K562 (cell line): ENCODE results near the gene RRAS. TPM values are rescaled to one million over a fixed set of nuclear protein-coding genes. Genes with fewer than 3 reads are reported as not detected.
A peak's percentile ranks its signal among the peaks of the same experiment; 100 is the strongest.

Experiments used
- CAMTA2 ChIP-seq: fragments of 250-450 bp; sonication (Bioruptor Pico); conservative IDR thresholded peaks from 2 replicates; pipeline ENCODE4 v1.5.1; 2022
- DMBX1 ChIP-seq: fragments of 250-450 bp; sonication (Bioruptor Pico); IDR thresholded peaks from 2 replicates; pipeline ENCODE4 v1.8.0; 2022; ENCODE audit warnings: inconsistent platforms, mild to moderate bottlenecking, moderate library complexity, borderline replicate concordance
- FOXA1 ChIP-seq: fragments of 450-650 bp; IDR thresholded peaks from 2 replicates; pipeline ENCODE4 v1.6.1; 2016; ENCODE audit warnings: mild to moderate bottlenecking, borderline replicate concordance
- GABPA ChIP-seq: fragments of 200-800 bp; sonication (Bioruptor generic); conservative IDR thresholded peaks from 2 replicates; pipeline ENCODE4 v1.6.1; 2016; ENCODE audit warnings: low read depth, missing genetic modification characterization, missing compliant biosample characterization
- GABPB1 ChIP-seq: sonication (generic); formaldehyde crosslinking; IDR thresholded peaks from 2 replicates; pipeline ENCODE4 v1.8.0; 2022; ENCODE audit warnings: mild to moderate bottlenecking, missing genetic modification reagents
- HDAC1 ChIP-seq, 2 experiments: fragments of 450-650 bp; IDR thresholded peaks; 2 replicates each; pipeline ENCODE4 v1.6.1; 2016 to 2017; ENCODE audit warnings: inconsistent platforms in 1 of 2, mild to moderate bottlenecking in 1 of 2, moderate library complexity in 1 of 2
- KDM1A ChIP-seq, 2 experiments: fragments of 450-650 bp; IDR thresholded peaks; 2 replicates each; pipeline ENCODE4 v1.6.1; 2016; ENCODE audit warnings: mild to moderate bottlenecking in 2 of 2
- NFYB ChIP-seq: IDR thresholded peaks from 2 replicates; pipeline ENCODE4 v1.6.1; 2011; ENCODE audit warnings: mild to moderate bottlenecking, moderate library complexity; ENCODE audit not compliant: insufficient read length; ENCODE audit errors: extremely low read depth
- NR2C2 ChIP-seq, 2 experiments: fragments of 200-800 bp in 1 of 2; sonication (Bioruptor generic) in 1 of 2; sonication (generic) in 1 of 2; formaldehyde crosslinking in 1 of 2; IDR thresholded peaks; 2 replicates each; pipeline versions ENCODE4 v1.6.1 to v1.8.0; 2016 to 2022; ENCODE audit warnings: mild to moderate bottlenecking in 1 of 2, missing compliant biosample characterization in 1 of 2, missing genetic modification characterization in 1 of 2, missing genetic modification reagents in 1 of 2
- POLR2AphosphoS5 ChIP-seq: IDR thresholded peaks from 2 replicates; pipeline ENCODE4 v1.6.1; 2011; ENCODE audit warnings: mild to moderate bottlenecking, low read depth, low read length, moderate library complexity; ENCODE audit not compliant: control insufficient read depth, insufficient read depth
- RBM25 ChIP-seq: fragments of 200-400 bp; formaldehyde crosslinking; IDR thresholded peaks from 2 replicates; pipeline ENCODE4 v1.6.1; 2018; ENCODE audit warnings: low read length, low read depth, moderate library complexity; ENCODE audit not compliant: severe bottlenecking
- polyA plus RNA-seq, 8 experiments: library from polyadenylated mRNA; depleted of rRNA in 4 of 8; stranded (reverse) in 5 of 8; unstranded in 3 of 8; fragments of >200 nt; fragmentation: Nextera tagmentation in 2 of 8; fragmentation: Illumina TruSeq in 1 of 8; extraction: Ambion mirVana in 2 of 8; extraction: Trizol in 1 of 8; gene quantifications; 2 replicates each; pipeline versions ENCODE4 v1.2.1 to v1.2.3, GENCODE V29; 2011 to 2014; ENCODE audit warnings: inconsistent platforms in 1 of 8, missing spikeins in 1 of 8
- total RNA-seq, 7 experiments: library from RNA; depleted of rRNA in 6 of 7; stranded (reverse); fragments of >200 nt in 6 of 7; fragmentation: Illumina TruSeq in 2 of 7; extraction: Trizol in 2 of 7; gene quantifications; 2 replicates each; pipeline versions ENCODE4 v1.2.1 to v1.2.3, GENCODE V29; 2011 to 2021; ENCODE audit warnings: low replicate concordance in 1 of 7
- TF ChIP-seq, protein P1 (sequence below): fragments of 250-450 bp; sonication (Bioruptor Pico); IDR thresholded peaks from 2 replicates; pipeline ENCODE4 v1.4.0; 2020; ENCODE audit warnings: mild to moderate bottlenecking
- TF ChIP-seq, protein P2 (sequence below): fragments of 450-650 bp; IDR thresholded peaks from 2 replicates; pipeline ENCODE4 v1.7.0; 2016; ENCODE audit warnings: borderline replicate concordance
- TF ChIP-seq, protein P3 (sequence below): fragments of 200-800 bp; sonication (Bioruptor generic); IDR thresholded peaks from 2 replicates; pipeline ENCODE4 v1.6.1; 2017; ENCODE audit warnings: missing genetic modification characterization, missing compliant biosample characterization

RRAS gene
- total and polyA plus RNA-seq, 9 of the 15 experiments (the other 6 are each of a cell fraction or from before 2014, with no cell fraction given): 0.70 to 17.3 (median 8.2) TPM

DNA sequence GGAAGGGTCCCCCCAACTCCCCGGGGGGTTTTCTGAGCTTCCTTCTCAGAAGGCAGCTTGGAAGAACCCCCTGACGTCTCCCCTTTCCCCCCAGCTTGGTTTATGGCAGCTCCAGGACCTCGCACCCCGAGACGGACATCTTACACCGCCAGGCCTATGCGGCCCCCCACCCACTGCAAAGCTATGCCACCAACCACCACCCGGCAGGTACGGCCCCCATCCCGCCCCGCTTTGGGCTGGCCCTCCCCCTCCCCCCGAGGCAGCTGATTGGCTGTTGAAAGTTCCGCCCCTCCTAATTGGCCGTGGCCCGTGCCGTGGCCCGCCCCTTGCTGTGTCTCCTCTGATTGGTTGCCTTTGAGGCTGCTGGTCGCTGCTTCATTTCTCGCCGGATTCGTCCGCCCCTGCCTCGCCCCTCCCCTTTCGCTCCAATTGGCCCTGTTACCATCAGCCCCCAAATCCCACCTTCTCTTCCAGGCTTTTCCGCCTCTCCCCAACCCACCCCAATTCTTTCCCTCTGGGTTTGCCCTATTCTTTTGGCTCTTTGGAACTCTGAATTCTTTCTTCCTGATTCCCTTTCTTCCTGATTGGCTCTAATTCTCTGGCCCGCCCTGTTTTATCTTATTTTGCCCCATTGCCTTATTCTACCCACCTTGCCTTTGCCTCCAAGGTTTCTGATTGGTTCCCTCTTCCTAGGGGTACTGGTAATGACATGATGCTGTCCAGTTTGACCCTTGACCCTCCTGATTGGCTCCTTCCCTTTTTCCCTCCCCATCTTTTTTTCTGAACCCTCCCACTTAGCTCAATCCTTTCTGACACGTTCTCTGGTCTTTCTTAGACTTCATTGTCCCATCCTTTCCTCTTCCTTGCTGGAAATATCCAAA, 46.5 kb downstream of the RRAS start (continued):
- peak in 1 of 2 experiments; percentile 91; a peak in 2 of 4 replicates for TF ChIP-seq KDM1A (IDR thresholded peaks at IDR 0.05)
- TF ChIP-seq, protein P1, sequence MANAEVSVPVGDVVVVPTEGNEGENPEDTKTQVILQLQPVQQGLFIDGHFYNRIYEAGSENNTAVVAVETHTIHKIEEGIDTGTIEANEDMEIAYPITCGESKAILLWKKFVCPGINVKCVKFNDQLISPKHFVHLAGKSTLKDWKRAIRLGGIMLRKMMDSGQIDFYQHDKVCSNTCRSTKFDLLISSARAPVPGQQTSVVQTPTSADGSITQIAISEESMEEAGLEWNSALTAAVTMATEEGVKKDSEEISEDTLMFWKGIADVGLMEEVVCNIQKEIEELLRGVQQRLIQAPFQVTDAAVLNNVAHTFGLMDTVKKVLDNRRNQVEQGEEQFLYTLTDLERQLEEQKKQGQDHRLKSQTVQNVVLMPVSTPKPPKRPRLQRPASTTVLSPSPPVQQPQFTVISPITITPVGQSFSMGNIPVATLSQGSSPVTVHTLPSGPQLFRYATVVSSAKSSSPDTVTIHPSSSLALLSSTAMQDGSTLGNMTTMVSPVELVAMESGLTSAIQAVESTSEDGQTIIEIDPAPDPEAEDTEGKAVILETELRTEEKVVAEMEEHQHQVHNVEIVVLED (CRISPR knock-in tag): no peak
- TF ChIP-seq FOXA1: no peak
- TF ChIP-seq, protein P2, sequence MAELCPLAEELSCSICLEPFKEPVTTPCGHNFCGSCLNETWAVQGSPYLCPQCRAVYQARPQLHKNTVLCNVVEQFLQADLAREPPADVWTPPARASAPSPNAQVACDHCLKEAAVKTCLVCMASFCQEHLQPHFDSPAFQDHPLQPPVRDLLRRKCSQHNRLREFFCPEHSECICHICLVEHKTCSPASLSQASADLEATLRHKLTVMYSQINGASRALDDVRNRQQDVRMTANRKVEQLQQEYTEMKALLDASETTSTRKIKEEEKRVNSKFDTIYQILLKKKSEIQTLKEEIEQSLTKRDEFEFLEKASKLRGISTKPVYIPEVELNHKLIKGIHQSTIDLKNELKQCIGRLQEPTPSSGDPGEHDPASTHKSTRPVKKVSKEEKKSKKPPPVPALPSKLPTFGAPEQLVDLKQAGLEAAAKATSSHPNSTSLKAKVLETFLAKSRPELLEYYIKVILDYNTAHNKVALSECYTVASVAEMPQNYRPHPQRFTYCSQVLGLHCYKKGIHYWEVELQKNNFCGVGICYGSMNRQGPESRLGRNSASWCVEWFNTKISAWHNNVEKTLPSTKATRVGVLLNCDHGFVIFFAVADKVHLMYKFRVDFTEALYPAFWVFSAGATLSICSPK: peak; percentile 67; the same call in 1 of the 2 replicates
- TF ChIP-seq GABPB1: no peak
- TF ChIP-seq NR2C2 (CRISPR knock-in tag; IDR thresholded peaks at IDR 0.05): 0 out of 2 replicates have a peak, but pooled peaks have one; percentile 59
- TF ChIP-seq NR2C2 (tag; IDR thresholded peaks at IDR 0.05): peak; percentile 79; the same call in 1 of the 2 replicates
- peak; percentile 79 for TF ChIP-seq RBM25
- peak; percentile 91 for TF ChIP-seq NFYB
- TF ChIP-seq, protein P3, sequence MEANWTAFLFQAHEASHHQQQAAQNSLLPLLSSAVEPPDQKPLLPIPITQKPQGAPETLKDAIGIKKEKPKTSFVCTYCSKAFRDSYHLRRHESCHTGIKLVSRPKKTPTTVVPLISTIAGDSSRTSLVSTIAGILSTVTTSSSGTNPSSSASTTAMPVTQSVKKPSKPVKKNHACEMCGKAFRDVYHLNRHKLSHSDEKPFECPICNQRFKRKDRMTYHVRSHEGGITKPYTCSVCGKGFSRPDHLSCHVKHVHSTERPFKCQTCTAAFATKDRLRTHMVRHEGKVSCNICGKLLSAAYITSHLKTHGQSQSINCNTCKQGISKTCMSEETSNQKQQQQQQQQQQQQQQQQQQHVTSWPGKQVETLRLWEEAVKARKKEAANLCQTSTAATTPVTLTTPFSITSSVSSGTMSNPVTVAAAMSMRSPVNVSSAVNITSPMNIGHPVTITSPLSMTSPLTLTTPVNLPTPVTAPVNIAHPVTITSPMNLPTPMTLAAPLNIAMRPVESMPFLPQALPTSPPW (CRISPR knock-in tag): peak; percentile 94
- no peak for TF ChIP-seq GABPA (tag)
- 0 out of 2 replicates have a peak, but pooled peaks have one; percentile 19 for TF ChIP-seq POLR2AphosphoS5
- TF ChIP-seq CAMTA2: no peak
- TF ChIP-seq HDAC1 (IDR thresholded peaks at IDR 0.05): peak in 1 of 2 experiments; percentile 59; a peak in 1 of 4 replicates
- no peak for TF ChIP-seq DMBX1 (CRISPR knock-in tag)
